ENCODE measurements around the gene MUTYH.
"Not testable (repeated sequence)": the region's sequence is repeated elsewhere in the genome, so short reads cannot be mapped to it uniquely, and the experiment has no call there.

MUTYH gene

DNA sequence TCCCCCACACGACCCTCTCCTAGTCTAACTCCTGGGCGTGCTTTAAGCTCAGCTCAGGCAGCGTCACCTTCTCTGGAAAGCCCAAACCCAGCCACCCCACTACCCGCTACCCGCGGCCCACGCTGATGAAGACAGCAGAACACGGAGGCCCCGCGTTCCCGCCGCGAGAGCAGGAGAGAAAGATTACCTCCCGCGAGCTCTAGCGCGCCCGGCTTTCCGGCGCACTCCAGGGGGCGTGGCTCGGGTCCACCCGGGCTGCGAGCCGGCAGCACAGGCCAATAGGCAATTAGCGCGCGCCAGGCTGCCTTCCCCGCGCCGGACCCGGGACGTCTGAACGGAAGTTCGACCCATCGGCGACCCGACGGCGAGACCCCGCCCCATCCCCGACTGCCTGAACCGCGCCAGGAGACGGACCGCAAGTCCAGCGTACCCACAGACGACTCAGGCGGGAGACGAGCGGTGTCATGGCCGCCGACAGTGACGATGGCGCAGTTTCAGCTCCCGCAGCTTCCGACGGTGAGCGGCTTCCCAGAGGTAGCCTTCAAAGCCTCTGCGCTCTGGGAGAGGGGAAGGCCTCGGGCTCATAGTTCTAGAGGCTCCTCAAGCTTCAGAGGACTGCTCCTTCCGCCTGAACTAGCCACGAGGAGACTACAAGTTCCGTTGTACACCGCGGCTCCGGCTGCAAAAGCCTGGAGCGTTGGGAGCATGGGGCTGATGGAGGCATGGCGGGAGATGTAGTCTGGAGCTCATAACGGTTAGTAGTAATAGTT is at the start of gene MUTYH, which contains the start of gene TOE1:
Gene MUTYH, minus strand, starts transcription at position 652 of the 770 bp plus-strand sequence. CDS start 5,935 bp downstream, outside the sequence.
Gene TOE1, plus strand, starts transcription at position 382 of the 770 bp plus-strand sequence. Its CDS starts 83 bp downstream, at position 465.
- peak within 1 kb of the TSS; percentile 83 for H3K4me3 ChIP-seq (ENCODE audit: low read depth, low read length)
- TF ChIP-seq, protein P1, sequence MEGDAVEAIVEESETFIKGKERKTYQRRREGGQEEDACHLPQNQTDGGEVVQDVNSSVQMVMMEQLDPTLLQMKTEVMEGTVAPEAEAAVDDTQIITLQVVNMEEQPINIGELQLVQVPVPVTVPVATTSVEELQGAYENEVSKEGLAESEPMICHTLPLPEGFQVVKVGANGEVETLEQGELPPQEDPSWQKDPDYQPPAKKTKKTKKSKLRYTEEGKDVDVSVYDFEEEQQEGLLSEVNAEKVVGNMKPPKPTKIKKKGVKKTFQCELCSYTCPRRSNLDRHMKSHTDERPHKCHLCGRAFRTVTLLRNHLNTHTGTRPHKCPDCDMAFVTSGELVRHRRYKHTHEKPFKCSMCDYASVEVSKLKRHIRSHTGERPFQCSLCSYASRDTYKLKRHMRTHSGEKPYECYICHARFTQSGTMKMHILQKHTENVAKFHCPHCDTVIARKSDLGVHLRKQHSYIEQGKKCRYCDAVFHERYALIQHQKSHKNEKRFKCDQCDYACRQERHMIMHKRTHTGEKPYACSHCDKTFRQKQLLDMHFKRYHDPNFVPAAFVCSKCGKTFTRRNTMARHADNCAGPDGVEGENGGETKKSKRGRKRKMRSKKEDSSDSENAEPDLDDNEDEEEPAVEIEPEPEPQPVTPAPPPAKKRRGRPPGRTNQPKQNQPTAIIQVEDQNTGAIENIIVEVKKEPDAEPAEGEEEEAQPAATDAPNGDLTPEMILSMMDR (IDR thresholded peaks at IDR 0.05; ENCODE audit: low read depth, low read length): no peak

GRCh38 chr1:45386219-45386618 is 46.0 kb upstream of the MUTYH start:
- H3K4me3 ChIP-seq (ENCODE audit: low read depth, low read length): no peak overlapping the region
- TF ChIP-seq, protein P1 (IDR thresholded peaks at IDR 0.05; ENCODE audit: low read depth, low read length): no peak

GRCh38 chr1:45385302-45385701 is 45.1 kb upstream of the MUTYH start:
- TF ChIP-seq, protein P1 (IDR thresholded peaks at IDR 0.05; ENCODE audit: low read depth, low read length): no peak
- H3K4me3 ChIP-seq (ENCODE audit: low read depth, low read length): no peak overlapping the region

DNA sequence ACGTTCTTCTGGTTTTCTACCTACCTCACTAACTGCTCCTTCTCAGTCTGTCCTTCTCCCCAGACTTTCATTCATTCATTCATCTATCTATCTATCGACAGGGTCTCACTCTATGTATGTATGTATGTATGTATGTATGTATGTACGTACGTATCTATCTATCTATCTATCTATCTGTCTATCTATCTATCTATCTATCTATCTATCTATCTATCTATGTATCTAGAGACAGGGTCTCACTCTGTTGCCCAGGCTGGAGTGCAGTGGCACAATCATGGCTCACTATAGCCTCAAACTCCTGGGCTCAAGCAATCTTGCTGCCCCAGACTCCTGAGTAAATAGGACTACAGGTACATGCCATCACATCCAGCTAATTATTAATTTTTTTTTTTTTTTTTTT is 44.0 kb upstream of the MUTYH start:
- not testable (repeated sequence) for H3K4me3 ChIP-seq (ENCODE audit: low read depth, low read length)

- H3K4me3 ChIP-seq (ENCODE audit: low read depth, low read length): no peak overlapping the region
- TF ChIP-seq, protein P1 (IDR thresholded peaks at IDR 0.05; ENCODE audit: low read depth, low read length): no peak
These were observed 43.0 kb upstream of the MUTYH start for GRCh38 chr1:45383191-45383590.

DNA sequence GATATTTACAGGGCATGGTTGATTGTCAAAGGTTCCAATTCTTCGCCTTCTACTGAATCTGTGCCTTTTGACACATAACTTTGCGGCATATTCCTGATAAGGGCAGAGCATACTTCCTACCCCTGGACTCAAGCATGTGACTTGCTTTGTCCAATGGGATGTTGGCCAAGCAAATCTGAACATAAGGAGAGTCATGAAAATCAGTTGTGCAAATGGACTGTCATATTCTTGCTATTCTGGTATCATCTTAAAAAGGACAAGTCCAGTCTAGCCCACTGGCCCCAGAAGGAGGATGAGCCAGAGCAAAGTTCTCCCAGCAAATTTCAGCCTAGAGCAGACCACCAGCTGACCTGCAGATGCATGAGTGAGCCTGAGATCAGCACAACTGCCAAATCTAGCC is 41.0 kb upstream of the MUTYH start:
- TF ChIP-seq, protein P1 (IDR thresholded peaks at IDR 0.05; ENCODE audit: low read depth, low read length): no peak
- no peak overlapping the region for H3K4me3 ChIP-seq (ENCODE audit: low read depth, low read length)

- H3K4me3 ChIP-seq (ENCODE audit: low read depth, low read length): no peak overlapping the region
- TF ChIP-seq, protein P1 (IDR thresholded peaks at IDR 0.05; ENCODE audit: low read depth, low read length): no peak
These were observed 40.5 kb upstream of the MUTYH start for GRCh38 chr1:45380730-45381129.
